ENCODE results near the gene SP4. TPM values are rescaled to one million over a fixed set of nuclear protein-coding genes. Genes with fewer than 3 reads are reported as not detected.

Gene SP4
- total and polyA plus RNA-seq, 2 donors (not counting 3 experiments of a cell fraction or from before 2014, with no cell fraction given), result 3.3 to 8.8 TPM

- no TSS peak for BruUV-seq (replicated peaks)
- CTCF ChIA-PET, result no interaction called here
- peaks cover 12 to 23% of the 10 kb centered on the region in 2 experiments for H3K27me3 ChIP-seq (ENCODE audit: control insufficient read depth in 2 of 2, insufficient read depth in 2 of 2, low read length in 2 of 2)
- no peak overlapping the region for H3K4me2 ChIP-seq (ENCODE audit: insufficient read depth, low read length)
- H3K9me3 ChIP-seq (replicated peaks; ENCODE audit: control insufficient read depth, insufficient read depth, low read length), result no peaks in the 10 kb centered on the region
- no peak for FAIRE-seq
- POLR2A ChIA-PET, result no interaction called here
- H3K36me3 ChIP-seq (ENCODE audit: control insufficient read depth in 2 of 2, extremely low read depth in 1 of 2, insufficient read depth in 2 of 2, low read length in 2 of 2), result no peaks in the 10 kb centered on the region
- TF ChIP-seq JUN (IDR thresholded peaks at IDR 0.05; ENCODE audit: borderline replicate concordance, insufficient read depth, insufficient read length, low read depth) (no peak), GATA2 (IDR thresholded peaks at IDR 0.05; ENCODE audit: insufficient read depth, insufficient read length, low read depth, low read length) (no peak), MYC (IDR thresholded peaks at IDR 0.05; ENCODE audit: low read depth, low read length) (no peak), FOS (IDR thresholded peaks at IDR 0.05; ENCODE audit: borderline replicate concordance, insufficient read depth, low read length) (no peak), POLR2A (IDR thresholded peaks at IDR 0.05; ENCODE audit: low read depth, low read length) (no peak), EZH2 (IDR thresholded peaks at IDR 0.05; ENCODE audit: borderline replicate concordance, low read depth, low read length, severe bottlenecking) (no peak), POLR2AphosphoS5 (IDR thresholded peaks at IDR 0.05; ENCODE audit: insufficient read depth, low read depth, low read length) (no peak), CTCF (IDR thresholded peaks at IDR 0.05; ENCODE audit: extremely low read depth in 1 of 2, insufficient read depth in 1 of 2, low read depth in 1 of 2, low read length in 2 of 2) (no peak)
- TF ChIP-seq, protein P1, sequence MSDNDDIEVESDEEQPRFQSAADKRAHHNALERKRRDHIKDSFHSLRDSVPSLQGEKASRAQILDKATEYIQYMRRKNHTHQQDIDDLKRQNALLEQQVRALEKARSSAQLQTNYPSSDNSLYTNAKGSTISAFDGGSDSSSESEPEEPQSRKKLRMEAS (IDR thresholded peaks at IDR 0.05; ENCODE audit: insufficient read depth, insufficient read length), result no peak
- H3K4me1 ChIP-seq (ENCODE audit: control insufficient read depth, extremely low read depth, insufficient read depth, low read length), result peaks cover 7% of the 10 kb centered on the region
- dilution Hi-C loops (cut with MboI; ENCODE audit: extremely low pct_ligation_motif_present, low sequenced_read_pairs), result no loop called here
- no peak overlapping the region for H3K4me3 ChIP-seq (replicated peaks in 1 of 3; ENCODE audit: insufficient read depth in 1 of 3, low read depth in 1 of 3, low read length in 3 of 3)
- no peak overlapping the region for H3K9ac ChIP-seq (replicated peaks; ENCODE audit: extremely low read depth, insufficient read depth, low read length)
- H2AFZ ChIP-seq (ENCODE audit: low read depth, low read length), result no peak overlapping the region
- intact Hi-C loops (cut with micrococcal nuclease), result loop anchor here (10.0 kb wide), 1 partner anchor 456 kb away; no protein-coding TSS in a partner anchor
- H4K20me1 ChIP-seq (replicated peaks; ENCODE audit: control insufficient read depth, extremely low read depth, insufficient read depth, low read length), result no peaks in the 10 kb centered on the region
- no peak for DNase-seq (ENCODE audit: low read depth, low spot score)
- H3K79me2 ChIP-seq (ENCODE audit: control insufficient read depth, insufficient read depth, low read length), result no peaks in the 10 kb centered on the region
- H3K27ac ChIP-seq (ENCODE audit: insufficient read depth, low read depth, low read length), result no peak overlapping the region
- H3K9me1 ChIP-seq (replicated peaks; ENCODE audit: control insufficient read depth, extremely low read depth, insufficient read depth, low read length), result no peaks in the 10 kb centered on the region
These were observed 120.6 kb downstream of the SP4 start for GRCh38 chr7:21548491-21548890.
